NCI-H526 treated with DMSO at 0.1 percent for 48 hours (cell line): ENCODE data around the gene OSM.
"Not testable (repeated sequence)": the region's sequence is repeated elsewhere in the genome, so short reads cannot be mapped to it uniquely, and the experiment has no call there.

Source experiments
- DNase-seq: peaks from one replicate; lab custom pipeline; 2025; lab: John Stamatoyannopoulos, UW

Gene OSM

GRCh38 chr22:30244066-30244465 is 22.6 kb downstream of the OSM start:
- DNase-seq, result no peak

DNA sequence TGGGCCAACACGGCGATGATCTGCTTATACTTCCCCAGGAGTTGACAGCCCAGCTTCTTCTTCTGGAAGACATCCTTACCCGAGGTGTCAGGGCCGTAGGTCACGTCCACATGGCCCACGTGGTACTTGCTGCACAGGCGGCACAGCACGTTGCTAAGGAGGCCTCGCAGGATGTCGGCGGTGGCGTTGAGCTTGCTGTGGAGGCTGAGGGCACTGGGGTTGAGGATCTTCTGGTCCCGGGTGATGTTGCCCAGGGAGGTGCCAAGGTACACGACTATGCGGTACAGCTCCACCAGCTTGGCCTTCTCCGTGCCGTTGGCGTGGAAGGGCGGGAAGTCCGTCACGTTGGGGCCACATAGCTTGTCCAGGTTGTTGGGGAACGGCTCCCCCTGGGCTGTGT is 23.0 kb downstream of the OSM start:
- DNase-seq, result no peak

- no peak for DNase-seq
Measured at GRCh38 chr22:30241576-30242371, 24.9 kb downstream of the OSM start.

DNA sequence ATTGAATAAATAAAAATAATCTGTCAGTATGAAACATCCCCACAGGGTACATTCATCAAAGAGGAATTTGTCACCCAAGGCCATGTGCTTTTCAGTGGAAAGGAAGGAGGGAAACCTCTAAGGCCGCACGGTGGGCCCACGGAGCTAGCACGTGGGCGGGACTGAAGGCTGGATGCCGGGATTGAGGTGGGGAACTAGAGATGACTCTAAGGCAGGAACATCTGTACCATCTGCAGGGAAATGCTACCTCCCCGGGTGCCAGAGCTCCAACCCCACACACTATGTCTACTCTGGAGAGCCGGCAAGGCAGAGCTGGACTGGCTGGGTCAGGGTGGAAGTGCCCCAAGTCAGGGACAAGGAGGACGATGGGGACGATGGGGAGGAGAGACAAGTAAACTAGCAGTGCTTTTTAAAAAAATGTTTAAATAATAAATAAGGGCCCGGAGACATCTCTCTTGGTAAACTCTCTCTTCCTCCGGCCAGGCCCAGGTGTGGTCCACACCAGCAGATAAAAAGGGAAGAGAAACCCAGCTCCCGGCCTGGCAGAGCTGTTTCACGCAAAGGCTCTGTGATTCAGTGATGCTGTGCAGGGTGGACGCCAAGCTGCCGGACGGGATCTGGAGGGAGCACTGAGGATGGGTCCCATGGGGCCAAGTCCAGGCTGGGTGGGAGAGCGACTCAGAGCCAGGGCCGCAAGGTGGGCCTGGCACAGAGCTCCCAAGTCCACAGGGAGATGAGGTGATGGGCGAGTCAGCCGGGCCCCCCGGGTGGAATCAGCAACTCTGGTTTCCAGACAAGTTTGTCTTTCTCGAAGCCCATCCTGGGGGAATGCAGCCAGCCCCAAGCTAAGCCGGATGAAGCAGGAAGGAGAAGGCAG is 25.9 kb downstream of the OSM start:
- DNase-seq, result no peak

DNA sequence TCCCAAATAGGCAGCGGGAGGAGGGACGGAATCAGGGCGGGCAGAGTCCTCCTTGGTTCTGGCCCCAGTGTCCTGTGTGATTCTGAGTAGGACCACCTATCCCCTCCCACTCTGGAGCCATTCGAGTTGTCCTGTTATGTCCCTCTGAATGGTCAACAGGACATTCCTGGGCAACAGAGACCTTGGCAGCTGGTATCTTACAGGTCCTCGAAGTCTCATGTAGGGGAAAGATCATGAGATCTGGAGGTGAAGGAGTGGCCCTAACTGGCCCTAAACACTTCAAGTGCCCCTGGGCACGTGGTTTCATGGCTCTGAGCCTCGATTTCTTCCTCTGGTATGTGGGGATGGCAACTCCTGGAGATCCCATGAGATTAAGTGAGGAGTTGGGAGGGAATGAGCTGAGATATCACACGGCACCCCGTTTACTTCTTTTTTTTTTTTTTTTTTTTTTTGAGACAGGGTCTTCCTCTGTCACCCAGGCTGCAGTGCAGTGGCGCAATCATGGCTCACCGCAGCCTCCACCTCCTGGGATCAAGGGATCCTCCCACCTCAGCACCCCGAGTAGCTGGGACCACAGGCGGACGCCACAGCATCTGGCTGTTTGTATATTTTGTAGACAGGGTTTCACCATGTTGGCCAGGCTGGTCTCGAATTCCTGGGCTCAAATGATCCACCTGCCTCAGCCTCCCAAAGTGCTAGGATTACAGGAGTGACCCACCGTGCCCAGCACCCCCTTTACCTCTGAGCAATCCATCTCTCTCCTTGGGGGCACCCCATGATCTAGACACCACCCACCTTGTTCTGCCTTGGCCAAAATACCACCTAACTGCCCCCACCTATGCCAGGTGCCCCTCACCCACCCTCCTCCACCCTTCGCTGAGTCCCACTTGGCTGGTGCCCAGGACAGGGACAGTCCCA is 26.9 kb downstream of the OSM start:
- no peak for DNase-seq

- no peak for DNase-seq
Measured at GRCh38 chr22:30238661-30239487, 27.8 kb downstream of the OSM start.

GRCh38 chr22:30238136-30238535 is 28.5 kb downstream of the OSM start:
- DNase-seq, result no peak

- no peak for DNase-seq
Measured at GRCh38 chr22:30236875-30237274, 29.8 kb downstream of the OSM start.

DNA sequence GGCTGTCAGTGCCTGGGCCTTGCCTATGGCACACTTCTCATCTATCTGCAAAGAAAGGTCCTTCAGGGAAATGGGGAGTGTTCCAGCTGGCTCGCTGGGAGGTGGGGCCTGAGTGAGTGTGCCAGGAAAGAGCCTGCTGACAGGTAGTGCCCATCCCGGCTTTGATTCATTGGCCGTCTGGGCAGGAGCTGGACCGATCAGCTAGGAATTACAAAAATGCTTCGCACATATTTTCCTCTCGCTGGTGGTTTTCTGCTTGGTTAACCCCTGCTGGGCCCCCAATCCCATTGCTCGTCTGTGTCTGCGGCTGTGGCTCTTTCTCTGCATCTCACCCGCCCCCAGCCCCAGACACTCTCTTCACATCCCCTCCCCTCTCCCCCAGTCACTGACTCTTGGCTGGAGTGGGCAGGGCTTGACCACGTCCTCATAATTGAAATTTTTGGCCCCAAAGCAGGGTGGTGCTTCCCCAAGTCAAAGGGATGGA is 30.9 kb downstream of the OSM start:
- DNase-seq, result no peak

GRCh38 chr22:30234786-30235470 is 31.7 kb downstream of the OSM start:
- DNase-seq, result no peak

DNA sequence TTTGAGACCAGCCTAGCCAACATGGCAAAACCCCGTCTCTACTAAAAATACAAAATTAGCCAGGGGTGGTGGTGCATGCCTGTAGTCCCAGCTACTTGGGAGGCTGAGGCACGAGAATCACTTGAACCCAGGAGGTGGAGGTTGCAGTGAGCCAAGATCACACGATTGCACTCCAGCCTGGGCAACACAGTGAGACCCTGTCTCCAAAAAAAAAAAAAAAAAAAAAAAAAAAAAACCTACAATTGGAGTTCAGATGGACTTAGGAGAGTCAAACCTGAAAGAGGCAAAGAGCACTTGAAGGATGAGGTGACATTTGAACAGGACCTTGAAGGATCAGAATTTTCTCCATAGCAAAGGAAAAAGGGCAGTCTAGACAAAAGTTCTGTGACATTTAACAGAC is 32.3 kb downstream of the OSM start:
- DNase-seq, result not testable (repeated sequence)

- DNase-seq, result no peak
Measured at GRCh38 chr22:30233582-30233981, 33.1 kb downstream of the OSM start.

DNA sequence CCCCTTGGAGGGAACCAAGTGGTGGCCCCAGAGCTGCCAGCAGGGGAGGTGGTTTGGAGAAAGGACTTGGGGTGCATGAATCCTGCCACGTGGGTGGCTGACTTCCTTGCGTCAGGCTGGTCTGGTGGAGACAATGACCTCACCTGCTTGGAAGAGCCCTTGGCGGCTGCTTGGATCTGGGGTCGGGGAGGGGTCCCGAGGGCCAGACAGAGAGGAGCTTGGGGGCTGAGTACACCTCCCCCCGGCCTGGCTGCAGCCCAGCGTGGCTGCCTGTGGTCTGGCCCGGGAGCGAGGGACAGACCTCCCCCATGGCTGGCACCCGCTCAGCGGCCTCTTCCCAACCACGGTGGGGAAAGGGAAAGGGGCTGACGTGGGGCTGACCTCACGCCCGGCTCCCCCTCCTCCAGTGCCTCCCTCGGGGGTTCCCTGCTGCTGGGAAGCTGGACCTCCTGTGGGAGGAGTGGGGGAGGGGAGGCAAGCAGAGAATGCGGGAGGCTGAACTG is 33.9 kb downstream of the OSM start:
- DNase-seq, result no peak

GRCh38 chr22:30230787-30231461 is 35.7 kb downstream of the OSM start:
- DNase-seq, result no peak

DNA sequence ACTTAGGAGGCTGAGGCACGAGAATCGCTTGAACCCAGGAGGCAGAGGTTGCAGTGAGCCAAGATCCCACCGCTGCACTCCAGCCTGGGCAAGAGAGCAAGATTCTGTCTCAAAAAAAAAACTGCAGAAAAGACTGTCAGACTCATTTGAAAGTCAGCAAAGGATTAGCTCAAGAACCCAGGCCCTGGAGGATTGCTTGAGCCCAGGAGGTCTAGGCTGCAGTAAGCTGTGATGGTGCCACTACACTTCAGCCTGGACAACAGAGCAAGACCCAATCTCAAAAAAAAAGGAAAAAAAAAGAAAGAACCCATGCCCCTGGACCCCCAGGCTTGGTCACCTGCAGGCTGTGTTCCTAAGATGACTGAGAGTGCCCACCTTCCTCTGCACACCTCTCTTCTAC is 36.3 kb downstream of the OSM start:
- DNase-seq, result no peak

GRCh38 chr22:30228509-30229359 is 37.9 kb downstream of the OSM start:
- DNase-seq, result no peak

GRCh38 chr22:30227438-30228228 is 39.0 kb downstream of the OSM start:
- no peak for DNase-seq
